CD4-positive, alpha-beta T cell treated with Interleukin-15 for 1 hour (primary cell): ENCODE measurements around the gene ECE2.
A peak's percentile ranks its signal among the peaks of the same experiment; 100 is the strongest.

Experiments
- DNase-seq: peaks from one replicate; pipeline ENCODE4 v3.0.0-alpha.2; 2020

The ECE2 gene

DNA sequence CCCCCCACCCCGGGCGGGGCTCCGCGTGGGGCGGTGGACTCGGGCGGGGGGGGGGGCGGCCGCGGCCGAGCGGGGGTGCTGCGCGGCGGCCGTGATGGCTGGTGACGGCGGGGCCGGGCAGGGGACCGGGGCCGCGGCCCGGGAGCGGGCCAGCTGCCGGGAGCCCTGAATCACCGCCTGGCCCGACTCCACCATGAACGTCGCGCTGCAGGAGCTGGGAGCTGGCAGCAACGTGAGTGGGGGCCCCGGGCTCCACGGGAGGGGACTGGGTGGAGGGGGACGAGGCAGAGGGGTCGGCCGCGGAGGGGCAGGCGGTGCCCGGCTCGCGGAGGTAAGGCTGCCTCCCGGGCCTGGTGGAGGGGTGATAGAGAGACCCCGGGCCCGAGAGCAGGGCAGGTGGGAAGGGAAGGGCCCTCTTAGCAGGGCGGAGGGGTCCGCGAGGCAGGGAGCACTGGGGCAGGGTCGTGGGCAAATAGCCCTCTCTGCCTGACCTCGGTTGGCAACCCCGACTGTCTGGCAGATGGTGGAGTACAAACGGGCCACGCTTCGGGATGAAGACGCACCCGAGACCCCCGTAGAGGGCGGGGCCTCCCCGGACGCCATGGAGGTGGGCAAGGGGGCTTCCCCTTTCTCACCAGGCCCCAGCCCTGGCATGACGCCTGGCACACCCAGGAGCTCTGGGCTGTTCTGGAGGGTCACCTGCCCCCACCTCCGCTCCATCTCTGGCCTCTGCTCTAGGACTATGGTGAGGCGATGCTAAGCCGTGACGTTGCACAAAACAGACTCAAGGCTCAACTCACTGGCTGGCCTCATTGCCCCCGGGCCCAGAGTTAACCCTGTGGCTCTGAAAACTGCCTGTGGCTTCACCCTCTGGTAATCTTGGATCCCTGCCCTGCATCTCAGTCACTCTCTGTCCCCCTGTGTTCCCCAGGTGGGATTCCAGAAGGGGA is at the start of gene ECE2:
Gene ECE2 (plus strand): TSS at position 62 of the 950 bp plus-strand sequence. CDS start 132 bp downstream, at position 194.
- no peak for DNase-seq

GRCh38 chr3:184227481-184227935 is 48.3 kb upstream of the ECE2 start:
- DNase-seq, result peak; percentile 47

- DNase-seq, result no peak
Observed at GRCh38 chr3:184228376-184229137, 47.3 kb upstream of the ECE2 start.

GRCh38 chr3:184229394-184230080 is 46.3 kb upstream of the ECE2 start, which contains the start of gene VWA5B2:
Gene VWA5B2, plus strand, starts transcription at chr3:184229585. Its CDS starts 944 bp downstream, at chr3:184230529.
- peak; percentile 81 for DNase-seq

GRCh38 chr3:184230081-184230602 is 45.7 kb upstream of the ECE2 start:
- DNase-seq, result no peak

- no peak for DNase-seq
Observed at GRCh38 chr3:184230603-184231528, 45.0 kb upstream of the ECE2 start.

- no peak for DNase-seq
Observed at GRCh38 chr3:184231671-184232070, 44.2 kb upstream of the ECE2 start.

GRCh38 chr3:184233127-184233843 is 42.5 kb upstream of the ECE2 start:
- no peak for DNase-seq

DNA sequence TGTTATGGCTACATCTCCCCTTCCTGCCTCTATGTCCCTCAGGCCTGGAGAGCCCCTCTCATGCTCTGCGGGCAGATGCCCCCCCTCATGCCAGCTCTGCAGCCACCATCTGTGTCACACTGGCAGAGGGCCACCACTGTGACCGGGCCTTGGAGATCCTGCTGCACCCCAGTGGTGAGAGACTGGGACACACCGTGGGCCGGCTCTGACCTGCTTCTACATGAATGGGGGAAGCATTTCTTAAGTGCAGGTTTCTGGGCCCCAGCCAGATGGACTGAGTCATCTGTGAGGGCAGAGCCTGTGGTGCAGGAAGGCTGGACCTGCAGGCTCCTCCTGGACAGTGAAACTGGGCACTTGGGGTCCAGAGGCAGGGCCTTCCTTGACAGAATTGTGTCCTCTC is 41.6 kb upstream of the ECE2 start:
- DNase-seq, result no peak

GRCh38 chr3:184234671-184235380 is 41.0 kb upstream of the ECE2 start:
- no peak for DNase-seq

GRCh38 chr3:184235381-184236032 is 40.3 kb upstream of the ECE2 start:
- DNase-seq, result no peak

DNA sequence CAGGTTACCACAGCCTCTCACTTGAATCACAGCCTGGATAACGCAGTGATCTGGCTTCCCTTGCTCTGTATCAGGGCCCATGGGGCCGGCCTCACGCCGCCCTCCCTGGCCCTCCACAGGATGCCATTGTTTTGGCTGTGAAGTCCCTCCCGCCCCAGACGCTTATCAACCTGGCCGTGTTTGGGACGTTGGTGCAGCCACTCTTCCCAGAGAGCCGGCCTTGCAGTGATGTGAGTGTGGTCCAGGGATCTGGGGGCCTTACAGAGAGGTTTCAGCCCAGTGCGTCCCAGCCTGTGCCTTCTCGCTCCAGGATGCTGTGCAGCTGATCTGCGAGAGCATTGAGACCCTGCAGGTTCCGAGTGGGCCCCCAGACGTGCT is 39.8 kb upstream of the ECE2 start:
- no peak for DNase-seq

DNA sequence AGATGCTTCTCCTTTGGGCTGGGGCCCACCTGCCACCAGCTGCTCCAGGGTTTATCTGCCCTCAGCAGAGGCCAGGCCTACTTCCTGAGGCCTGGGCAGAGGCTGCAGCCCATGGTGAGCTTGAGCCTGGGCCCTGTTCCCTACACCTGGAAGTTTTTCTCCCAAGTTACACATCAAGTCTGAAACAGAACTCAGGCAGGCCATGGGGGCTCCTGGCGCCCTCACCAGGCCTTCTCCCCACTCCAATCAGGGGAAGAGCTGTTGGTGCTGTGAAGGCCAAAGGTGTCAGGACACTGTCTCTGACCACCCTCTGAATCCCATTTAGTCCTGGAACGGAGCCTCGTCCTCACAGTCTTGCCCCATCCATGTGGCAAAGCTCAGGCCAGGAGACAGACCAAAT is 39.2 kb upstream of the ECE2 start:
- no peak for DNase-seq

GRCh38 chr3:184237211-184237610 is 38.6 kb upstream of the ECE2 start:
- no peak for DNase-seq

GRCh38 chr3:184237807-184238206 is 38.0 kb upstream of the ECE2 start:
- no peak for DNase-seq

GRCh38 chr3:184238246-184238818 is 37.5 kb upstream of the ECE2 start:
- DNase-seq, result no peak

DNA sequence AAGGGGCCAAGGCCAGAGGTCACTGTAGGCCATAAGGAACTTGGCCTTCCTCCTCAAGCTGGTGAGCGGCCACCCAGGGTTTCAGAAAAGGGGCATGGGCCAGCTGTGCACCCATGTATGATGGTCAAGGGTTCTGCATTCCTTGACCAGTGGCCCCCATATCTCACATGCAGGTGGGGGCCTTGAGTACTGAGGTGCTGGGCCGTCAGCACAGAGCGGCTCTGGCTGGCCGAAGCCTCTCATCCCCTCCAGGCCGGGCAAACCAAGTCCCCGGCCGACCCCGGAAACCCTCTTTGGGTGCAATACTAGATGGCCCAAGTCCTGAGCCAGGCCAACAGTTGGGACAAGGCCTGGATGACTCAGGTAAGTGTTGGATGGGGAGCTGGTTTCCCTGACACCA is 36.6 kb upstream of the ECE2 start:
- DNase-seq, result no peak

DNA sequence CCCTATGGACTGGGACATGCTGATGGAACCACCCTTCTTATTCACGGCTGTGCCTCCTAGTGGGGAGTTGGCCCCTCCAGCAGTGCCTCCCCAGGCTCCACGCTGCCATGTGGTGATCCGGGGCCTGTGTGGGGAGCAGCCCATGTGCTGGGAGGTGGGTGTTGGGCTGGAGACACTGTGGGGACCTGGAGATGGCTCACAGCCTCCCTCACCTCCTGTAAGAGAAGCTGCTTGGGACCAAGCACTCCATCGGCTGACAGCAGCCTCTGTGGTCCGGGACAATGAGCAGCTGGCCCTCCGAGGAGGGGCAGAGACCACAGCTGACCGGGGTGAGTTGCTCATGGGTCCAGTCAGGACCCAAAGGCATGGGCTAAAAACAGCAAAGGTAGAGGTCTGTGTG is 36.1 kb upstream of the ECE2 start:
- no peak for DNase-seq

DNA sequence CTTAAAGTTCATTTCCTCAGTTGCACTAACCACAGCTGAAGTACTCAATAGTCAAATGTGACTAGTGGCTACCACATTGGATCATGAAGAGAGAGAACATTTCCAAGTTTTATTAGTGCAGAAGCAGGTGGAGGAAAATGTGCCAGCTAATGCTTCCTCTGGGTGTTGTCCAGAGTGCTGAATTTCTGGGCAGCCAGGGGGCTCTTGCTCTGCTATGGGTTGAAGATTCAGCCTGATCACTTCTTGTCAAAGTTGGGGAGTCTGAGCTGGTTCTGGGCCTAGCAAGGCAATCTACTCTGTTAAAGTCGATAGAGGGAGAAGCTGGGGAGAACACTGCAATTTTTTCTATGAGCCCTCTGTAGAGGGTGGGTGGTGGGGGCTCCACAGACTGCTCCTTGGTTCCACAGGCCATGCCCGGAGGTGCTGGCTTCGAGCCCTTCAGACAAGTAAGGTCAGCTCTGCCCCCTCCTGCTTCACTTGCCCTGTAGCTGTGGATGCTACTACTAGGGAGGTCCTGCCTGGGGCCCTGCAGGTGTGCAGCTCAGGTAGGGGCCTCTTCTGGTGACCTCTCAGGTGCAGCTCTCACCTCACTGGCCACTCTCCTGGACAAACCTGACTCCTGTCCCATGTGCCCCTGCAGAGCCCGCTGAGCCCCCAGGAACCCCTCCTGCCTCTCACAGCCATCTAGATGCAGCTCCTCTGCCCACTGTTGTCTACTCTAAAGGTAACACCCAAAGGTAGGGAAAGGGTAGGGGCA is 35.3 kb upstream of the ECE2 start:
- no peak for DNase-seq
